IPS DF 6.9 (cell line): ENCODE results near the gene CXCR6.
A peak's percentile ranks its signal among the peaks of the same experiment; 100 is the strongest.
"Not testable (repeated sequence)": the region's sequence is repeated elsewhere in the genome, so short reads cannot be mapped to it uniquely, and the experiment has no call there.

Source experiments
- DNase-seq: peaks from one replicate; pipeline ENCODE4 v3.0.0-alpha.2; 2013; ENCODE audit warnings: low read depth, low spot score
- H3K27ac ChIP-seq: one replicate; pipeline ENCODE4 v1.5.1; 2013; ENCODE audit warnings: low read length, control low read depth
- H3K27me3 ChIP-seq: 2 replicates; pipeline ENCODE4 v1.6.1; 2013; ENCODE audit warnings: mild to moderate bottlenecking, low read length; ENCODE audit not compliant: control insufficient read depth, insufficient read depth
- H3K36me3 ChIP-seq: 2 replicates; pipeline ENCODE4 v1.6.1; 2013; ENCODE audit warnings: low read length; ENCODE audit not compliant: control insufficient read depth, insufficient read depth
- H3K4me1 ChIP-seq: 2 replicates; pipeline ENCODE4 v1.6.1; 2013; ENCODE audit warnings: low read length; ENCODE audit not compliant: control insufficient read depth, insufficient read depth
- H3K4me3 ChIP-seq: 2 replicates; pipeline ENCODE4 v1.5.1; 2013; ENCODE audit warnings: mild to moderate bottlenecking, low read length
- H3K9me3 ChIP-seq: 2 replicates; pipeline ENCODE4 v1.6.1; 2013; ENCODE audit warnings: low read length, inconsistent platforms; ENCODE audit not compliant: control insufficient read depth, insufficient read depth
- WGBS: extraction: QIAGEN DNeasy Blood & Tissue Kit; methylation state at CpG from one replicate; pipeline ENCODE4 v1.1.7; 2013; ENCODE audit warnings: mixed read lengths, missing lambda C conversion rate; ENCODE audit not compliant: insufficient read length, insufficient coverage; 5-methylcytosine and 5-hydroxymethylcytosine counted together

The CXCR6 gene

GRCh38 chr3:45988804-45989203 lies 45.5 kb downstream of the CXCR6 start:
- DNase-seq: no peak
- no peaks in the 10 kb centered on the region for H3K27me3 ChIP-seq
- no peaks in the 10 kb centered on the region for H3K9me3 ChIP-seq
- H3K4me3 ChIP-seq: no peak overlapping the region
- WGBS: no CpG with 5 or more reads among the region's 2 CpGs
- H3K4me1 ChIP-seq: peaks cover 4% of the 10 kb centered on the region
- H3K27ac ChIP-seq: no peak overlapping the region
- peaks cover 7% of the 10 kb centered on the region for H3K36me3 ChIP-seq

DNA sequence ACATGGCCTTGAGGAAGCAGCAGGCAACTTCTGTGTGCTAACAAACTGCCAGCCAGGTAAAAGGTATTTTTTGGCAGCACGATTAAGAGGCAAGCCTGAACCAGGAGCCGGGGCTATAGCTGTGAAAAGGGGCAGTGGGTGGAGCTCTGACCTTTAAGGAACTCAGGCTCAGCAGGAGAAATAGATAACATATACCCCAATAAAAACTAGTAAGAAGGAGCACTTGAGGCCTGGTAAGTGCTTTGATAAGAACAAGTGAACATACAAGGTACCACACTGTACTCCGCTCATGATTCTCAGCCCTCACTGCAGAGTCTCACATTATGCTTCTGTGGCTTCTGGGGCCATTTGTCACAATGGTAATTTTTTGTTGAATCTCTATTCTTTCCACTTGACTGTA lies 46.9 kb downstream of the CXCR6 start:
- WGBS: no CpG with 5 or more reads among the region's 3 CpGs
- Histone ChIP-seq H3K36me3 (no peaks in the 10 kb centered on the region), H3K27me3 (no peaks in the 10 kb centered on the region), H3K9me3 (no peaks in the 10 kb centered on the region), H3K27ac (no peak overlapping the region), H3K4me1 (peaks cover 6% of the 10 kb centered on the region), H3K4me3 (no peak overlapping the region)
- no peak for DNase-seq

GRCh38 chr3:45991341-45991740 lies 48.1 kb downstream of the CXCR6 start:
- Histone ChIP-seq H3K27me3 (no peaks in the 10 kb centered on the region), H3K4me3 (no peak overlapping the region), H3K27ac (no peak overlapping the region), H3K36me3 (no peaks in the 10 kb centered on the region), H3K9me3 (no peaks in the 10 kb centered on the region), H3K4me1 (peaks cover 6% of the 10 kb centered on the region)
- WGBS: no CpG with 5 or more reads among the region's 6 CpGs
- DNase-seq: no peak

DNA sequence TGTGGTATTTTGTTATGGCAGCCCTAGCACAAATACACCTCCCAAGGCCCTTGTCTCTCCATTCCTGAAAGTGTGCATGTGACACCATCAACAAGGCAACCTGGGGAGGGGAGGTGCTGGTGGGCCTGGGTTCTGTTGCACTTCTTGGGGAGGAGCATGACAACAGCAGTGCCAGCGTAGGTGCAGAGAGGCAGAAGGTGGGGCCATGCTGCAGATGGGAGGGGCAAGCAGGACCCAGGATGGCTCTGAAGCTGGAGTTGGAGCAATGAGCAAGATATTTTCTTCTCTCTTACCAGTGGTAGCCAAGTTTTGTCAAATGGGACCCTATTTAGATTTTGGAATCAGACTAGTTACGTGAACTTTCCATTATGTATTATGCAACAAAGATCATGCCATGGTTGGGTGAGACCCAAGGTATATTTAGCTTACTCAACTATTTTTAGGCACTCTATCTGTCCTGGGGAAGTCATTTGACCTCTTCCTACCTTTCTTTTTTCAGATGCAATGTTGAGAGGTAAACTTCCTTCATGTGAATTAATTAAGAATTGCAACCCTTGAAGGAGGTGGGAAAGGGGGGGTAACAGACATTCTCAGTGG lies 49.0 kb downstream of the CXCR6 start:
- WGBS: no CpG with 5 or more reads among the region's 2 CpGs
- no peak overlapping the region for H3K4me3 ChIP-seq
- no peak for DNase-seq
- no peaks in the 10 kb centered on the region for H3K27me3 ChIP-seq
- H3K4me1 ChIP-seq: peaks cover 6% of the 10 kb centered on the region
- H3K9me3 ChIP-seq: no peaks in the 10 kb centered on the region
- no peaks in the 10 kb centered on the region for H3K36me3 ChIP-seq
- no peak overlapping the region for H3K27ac ChIP-seq

DNA sequence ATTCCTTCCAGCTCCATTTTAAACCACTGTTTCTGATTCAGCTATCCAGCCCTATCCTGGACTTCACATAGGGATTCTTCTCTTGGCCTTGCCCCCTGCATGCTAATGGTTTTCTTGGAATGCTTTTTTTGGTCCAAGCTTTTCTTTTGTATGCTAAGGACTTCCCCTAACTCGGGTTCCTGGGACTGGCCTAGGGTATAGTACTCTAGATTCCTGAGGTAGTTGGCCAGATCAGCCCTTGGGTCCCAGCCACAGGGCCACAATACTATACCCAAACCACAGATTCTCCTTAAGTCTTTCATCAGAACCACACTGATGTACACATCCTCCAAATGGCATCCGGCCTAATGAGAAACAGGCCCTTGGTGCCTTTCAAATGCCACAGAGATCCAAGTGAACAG lies 49.6 kb downstream of the CXCR6 start:
- no peaks in the 10 kb centered on the region for H3K36me3 ChIP-seq
- peaks cover 6% of the 10 kb centered on the region for H3K4me1 ChIP-seq
- no peak overlapping the region for H3K27ac ChIP-seq
- DNase-seq: no peak
- no CpG with 5 or more reads among the region's 2 CpGs for WGBS
- H3K9me3 ChIP-seq: no peaks in the 10 kb centered on the region
- no peak overlapping the region for H3K4me3 ChIP-seq
- no peaks in the 10 kb centered on the region for H3K27me3 ChIP-seq

GRCh38 chr3:45993421-45994027 lies 50.3 kb downstream of the CXCR6 start:
- WGBS: no CpG with 5 or more reads among the region's 3 CpGs
- Histone ChIP-seq H3K36me3 (no peaks in the 10 kb centered on the region), H3K4me1 (peaks cover 3% of the 10 kb centered on the region), H3K4me3 (no peak overlapping the region), H3K27me3 (no peaks in the 10 kb centered on the region), H3K9me3 (no peaks in the 10 kb centered on the region), H3K27ac (no peak overlapping the region)
- no peak for DNase-seq

DNA sequence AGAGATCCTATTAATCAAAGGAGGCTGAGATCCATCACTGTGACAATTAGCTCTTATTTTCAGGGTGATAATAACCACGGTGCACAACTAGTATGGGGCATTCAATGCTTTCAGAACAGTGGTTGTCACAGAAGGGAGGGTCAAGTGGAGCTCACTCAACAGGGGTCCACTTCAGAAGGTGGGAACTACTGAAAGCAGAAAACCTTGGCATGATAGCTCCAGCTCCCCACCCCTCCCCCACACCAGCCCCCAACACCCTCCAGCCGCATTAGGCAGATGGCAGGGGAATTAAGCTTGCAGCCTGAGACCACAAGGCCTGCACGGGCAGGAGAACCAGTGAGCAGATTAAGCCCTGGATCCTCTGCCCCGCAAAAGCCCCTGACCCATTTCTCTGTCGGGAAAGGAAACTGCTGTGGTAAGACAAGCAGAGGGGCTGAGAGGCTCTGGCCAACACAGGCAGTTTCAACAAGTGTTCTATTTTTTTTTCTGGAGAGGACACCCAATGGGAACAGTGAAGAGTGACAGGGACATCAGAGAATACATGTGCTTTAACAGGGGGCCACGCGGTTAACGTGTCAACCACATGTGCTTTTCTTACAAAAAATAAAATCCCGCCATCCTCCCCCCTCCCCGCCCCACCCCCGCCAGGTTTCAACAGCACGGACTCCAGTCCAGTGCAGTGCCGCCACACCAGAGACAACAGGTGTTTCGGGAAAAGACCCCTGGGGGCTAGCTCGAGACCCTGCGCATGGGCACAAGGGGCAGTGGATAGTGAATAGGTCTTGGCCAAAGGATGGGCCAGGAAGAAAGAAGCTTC lies 51.4 kb downstream of the CXCR6 start:
- Histone ChIP-seq H3K4me3 (peak overlapping the region; percentile 93; the same call in 1 of the 2 replicates), H3K27ac (no peak overlapping the region), H3K4me1 (peaks cover 3% of the 10 kb centered on the region), H3K27me3 (no peaks in the 10 kb centered on the region), H3K9me3 (no peaks in the 10 kb centered on the region), H3K36me3 (no peaks in the 10 kb centered on the region)
- DNase-seq: no peak
- WGBS: no CpG with 5 or more reads among the region's 16 CpGs

GRCh38 chr3:45995236-45996192 lies 52.2 kb downstream of the CXCR6 start, which contains the start of gene FYCO1:
FYCO1 (minus strand) TSS chr3:45995824; CDS start chr3:45984910, 10,914 bp downstream.
- no peak within 1 kb of the TSS for H3K27ac ChIP-seq
- H3K36me3 ChIP-seq: no peaks in the 10 kb centered on the region
- H3K9me3 ChIP-seq: no peaks in the 10 kb centered on the region
- peaks cover 3% of the 10 kb centered on the region for H3K4me1 ChIP-seq
- peak; percentile 82 for DNase-seq
- WGBS: no CpG with 5 or more reads among the region's 67 CpGs
- H3K27me3 ChIP-seq: no peaks in the 10 kb centered on the region
- H3K4me3 ChIP-seq: peak within 1 kb of the TSS; percentile 93

DNA sequence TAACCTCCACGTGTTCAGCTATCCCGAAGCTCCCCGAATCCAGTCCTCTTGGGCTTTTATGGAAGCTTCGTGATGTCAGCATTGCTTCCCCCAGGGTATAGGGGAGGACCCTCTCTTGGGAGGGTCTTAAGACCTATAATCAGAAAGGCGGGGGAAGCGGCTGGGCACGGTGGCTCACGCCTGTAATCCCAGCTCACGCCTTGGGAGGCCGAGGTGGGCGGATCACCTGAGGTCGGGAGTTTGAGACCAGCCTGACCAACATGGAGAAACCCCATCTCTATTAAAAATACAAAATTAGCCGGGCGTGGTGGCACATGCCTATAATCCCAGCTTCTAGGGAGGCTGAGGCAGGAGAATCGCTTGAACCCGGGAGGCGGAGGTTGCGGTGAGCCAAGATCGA lies 54.2 kb downstream of the CXCR6 start:
- not testable (repeated sequence) for H3K4me3 ChIP-seq, DNase-seq, H3K27ac ChIP-seq, H3K27me3 ChIP-seq, H3K36me3 ChIP-seq, H3K4me1 ChIP-seq, H3K9me3 ChIP-seq
- no CpG with 5 or more reads among the region's 19 CpGs for WGBS

GRCh38 chr3:45997942-45998341 lies 54.7 kb downstream of the CXCR6 start:
- H3K27ac ChIP-seq: no peak overlapping the region
- H3K27me3 ChIP-seq: no peaks in the 10 kb centered on the region
- no peak for DNase-seq
- WGBS: no CpG with 5 or more reads among the region's 2 CpGs
- H3K36me3 ChIP-seq: no peaks in the 10 kb centered on the region
- H3K4me3 ChIP-seq: no peak overlapping the region
- H3K9me3 ChIP-seq: no peaks in the 10 kb centered on the region
- peaks cover 3% of the 10 kb centered on the region for H3K4me1 ChIP-seq
